Measurements from ENCODE around the gene UBE2D4. TPM values are rescaled to one million over a fixed set of nuclear protein-coding genes. Genes with fewer than 3 reads are reported as not detected.
A peak's percentile ranks its signal among the peaks of the same experiment; 100 is the strongest.

The UBE2D4 gene
- polyA plus RNA-seq, 1 experiment, result 18.6 TPM

DNA sequence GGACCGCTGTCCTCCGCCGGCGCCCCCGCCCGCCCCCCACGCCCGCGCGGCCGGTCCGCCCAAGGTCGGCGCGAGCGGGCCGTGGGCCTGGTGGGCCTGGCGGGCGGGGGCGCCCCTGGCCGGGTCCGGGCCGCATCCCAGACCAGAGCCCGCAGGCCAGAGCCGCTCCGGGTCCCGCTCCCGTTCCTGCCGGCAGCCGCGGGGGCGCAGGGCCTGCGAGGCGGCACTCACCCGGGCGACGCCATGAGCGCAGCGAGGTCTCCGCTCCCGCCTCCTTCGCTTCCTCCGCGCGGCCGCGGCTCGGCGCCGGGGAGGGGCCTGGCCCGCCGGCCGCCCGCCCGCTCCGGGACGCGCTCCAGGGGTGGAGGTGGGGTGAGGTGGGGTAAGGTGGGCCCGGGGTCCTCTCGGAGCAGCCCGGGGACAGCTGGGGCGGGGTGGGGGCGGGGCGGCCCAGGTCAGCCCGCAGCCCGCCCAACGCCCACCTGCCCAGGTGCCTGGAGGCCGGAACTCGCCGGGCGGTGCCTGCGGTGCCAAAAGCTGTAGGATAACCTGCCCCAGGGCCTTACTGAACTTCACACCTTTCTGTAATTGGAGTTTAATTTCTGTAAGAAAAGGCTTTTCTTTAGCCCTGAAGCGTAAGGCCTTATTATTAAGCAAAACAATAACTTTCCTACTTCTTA is 19.8 kb upstream of the UBE2D4 start, which contains the start of gene URGCP:
Gene URGCP, minus strand, starts transcription at position 266 of the 680 bp plus-strand sequence. Its CDS starts 21 bp downstream, at position 245.
- CTCF ChIA-PET, result no interaction called here
- Histone ChIP-seq H3K4me3 (ENCODE audit: low read depth, low read length) (peak within 1 kb of the TSS; percentile 81), H3K27ac (ENCODE audit: low read depth, low read length) (peak within 1 kb of the TSS; percentile 61), H3K9me3 (ENCODE audit: control insufficient read depth, insufficient read depth, low read length) (no peaks in the 10 kb centered on the region), H3K27me3 (ENCODE audit: control insufficient read depth, insufficient read depth, low read length) (no peaks in the 10 kb centered on the region)
- TF ChIP-seq, protein P1, sequence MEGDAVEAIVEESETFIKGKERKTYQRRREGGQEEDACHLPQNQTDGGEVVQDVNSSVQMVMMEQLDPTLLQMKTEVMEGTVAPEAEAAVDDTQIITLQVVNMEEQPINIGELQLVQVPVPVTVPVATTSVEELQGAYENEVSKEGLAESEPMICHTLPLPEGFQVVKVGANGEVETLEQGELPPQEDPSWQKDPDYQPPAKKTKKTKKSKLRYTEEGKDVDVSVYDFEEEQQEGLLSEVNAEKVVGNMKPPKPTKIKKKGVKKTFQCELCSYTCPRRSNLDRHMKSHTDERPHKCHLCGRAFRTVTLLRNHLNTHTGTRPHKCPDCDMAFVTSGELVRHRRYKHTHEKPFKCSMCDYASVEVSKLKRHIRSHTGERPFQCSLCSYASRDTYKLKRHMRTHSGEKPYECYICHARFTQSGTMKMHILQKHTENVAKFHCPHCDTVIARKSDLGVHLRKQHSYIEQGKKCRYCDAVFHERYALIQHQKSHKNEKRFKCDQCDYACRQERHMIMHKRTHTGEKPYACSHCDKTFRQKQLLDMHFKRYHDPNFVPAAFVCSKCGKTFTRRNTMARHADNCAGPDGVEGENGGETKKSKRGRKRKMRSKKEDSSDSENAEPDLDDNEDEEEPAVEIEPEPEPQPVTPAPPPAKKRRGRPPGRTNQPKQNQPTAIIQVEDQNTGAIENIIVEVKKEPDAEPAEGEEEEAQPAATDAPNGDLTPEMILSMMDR (IDR thresholded peaks at IDR 0.05; ENCODE audit: low read depth, low read length), result no peak
- POLR2A ChIA-PET, result interaction anchor here (0.7 kb wide), 1 partner anchor 37 kb away, joined by 3 read pairs; the partner anchor contains the start of gene MRPS24
- DNase-seq (ENCODE audit: low read depth, low spot score), result no peak

DNA sequence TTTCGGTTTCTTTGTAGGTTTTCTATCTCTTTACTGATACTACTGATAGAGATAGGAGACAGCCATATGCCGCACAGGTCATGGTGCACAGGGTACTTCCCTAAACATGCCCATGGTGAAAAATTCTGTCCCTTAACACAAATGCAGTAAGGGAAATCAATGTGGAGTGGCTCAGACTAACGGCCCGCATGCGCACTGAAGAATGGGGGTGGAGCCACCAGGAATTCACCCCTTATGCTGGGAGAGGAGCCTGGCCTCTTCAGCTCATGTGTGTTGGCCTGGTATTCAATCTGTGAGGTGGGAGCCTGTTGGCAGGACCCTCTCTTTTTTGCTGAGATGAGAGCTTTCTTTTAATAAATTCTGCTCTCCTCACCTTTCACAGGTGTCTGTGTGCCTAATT is 11.4 kb upstream of the UBE2D4 start:
- CTCF ChIA-PET, result no interaction called here

DNA sequence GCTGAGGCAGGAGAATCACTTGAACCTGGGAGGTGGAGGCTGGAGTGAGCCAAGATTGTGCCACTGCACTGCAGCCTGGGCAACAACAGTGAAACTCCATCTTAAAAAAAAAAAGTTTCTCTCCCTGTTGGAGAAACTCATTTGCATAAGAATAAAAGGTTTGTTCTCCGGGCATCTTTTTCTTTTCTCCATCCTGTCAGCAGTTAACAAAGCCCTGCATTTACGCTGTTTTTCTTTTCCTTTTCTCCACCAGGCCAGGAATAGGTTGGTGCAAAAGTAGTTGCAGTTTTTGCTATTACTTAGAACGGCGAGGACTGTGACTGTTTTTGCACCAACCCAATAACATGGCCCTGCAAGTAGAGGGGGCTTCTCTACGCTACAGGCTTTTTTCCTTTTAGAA is 10.3 kb upstream of the UBE2D4 start:
- Histone ChIP-seq H3K4me3 (ENCODE audit: low read depth, low read length) (no peak overlapping the region), H3K9me3 (ENCODE audit: control insufficient read depth, insufficient read depth, low read length) (no peaks in the 10 kb centered on the region), H3K27me3 (ENCODE audit: control insufficient read depth, insufficient read depth, low read length) (peaks cover 2% of the 10 kb centered on the region), H3K27ac (ENCODE audit: low read depth, low read length) (no peak overlapping the region)
- TF ChIP-seq, protein P1 (IDR thresholded peaks at IDR 0.05; ENCODE audit: low read depth, low read length), result no peak
- no peak for DNase-seq (ENCODE audit: low read depth, low spot score)
- ChIA-PET CTCF (no interaction called here), POLR2A (no interaction called here)

More for the DNA sequence above, 11.4 kb upstream of the UBE2D4 start:
- TF ChIP-seq, protein P1 (IDR thresholded peaks at IDR 0.05; ENCODE audit: low read depth, low read length), result no peak
- POLR2A ChIA-PET, result no interaction called here
- no peak overlapping the region for H3K4me3 ChIP-seq (ENCODE audit: low read depth, low read length)
- H3K27ac ChIP-seq (ENCODE audit: low read depth, low read length), result no peak overlapping the region
- peaks cover 2% of the 10 kb centered on the region for H3K27me3 ChIP-seq (ENCODE audit: control insufficient read depth, insufficient read depth, low read length)
- no peak for DNase-seq (ENCODE audit: low read depth, low spot score)
- H3K9me3 ChIP-seq (ENCODE audit: control insufficient read depth, insufficient read depth, low read length), result no peaks in the 10 kb centered on the region

DNA sequence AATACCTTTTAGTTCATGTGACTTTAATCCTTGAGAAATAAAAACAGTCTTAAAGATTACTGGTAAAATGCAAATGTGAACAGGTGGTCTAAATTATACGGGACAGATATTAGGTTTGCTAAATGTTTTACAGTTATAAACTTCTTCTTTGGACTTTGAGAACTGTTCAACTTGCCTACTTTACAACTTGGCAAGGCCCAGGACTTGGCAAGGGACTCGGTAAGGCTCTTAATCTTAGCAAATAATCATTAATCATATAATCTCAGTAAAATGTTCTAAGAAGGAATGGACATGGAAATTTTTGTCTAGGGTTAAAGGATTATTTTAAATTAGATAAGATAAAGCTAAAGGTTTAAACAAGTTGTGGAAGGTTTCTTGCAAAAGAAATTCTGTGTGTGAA is 4.8 kb upstream of the UBE2D4 start:
- no peak for DNase-seq (ENCODE audit: low read depth, low spot score)
- TF ChIP-seq, protein P1 (IDR thresholded peaks at IDR 0.05; ENCODE audit: low read depth, low read length), result no peak
- Histone ChIP-seq H3K27me3 (ENCODE audit: control insufficient read depth, insufficient read depth, low read length) (no peaks in the 10 kb centered on the region), H3K9me3 (ENCODE audit: control insufficient read depth, insufficient read depth, low read length) (no peaks in the 10 kb centered on the region), H3K4me3 (ENCODE audit: low read depth, low read length) (no peak overlapping the region), H3K27ac (ENCODE audit: low read depth, low read length) (no peak overlapping the region)
- CTCF ChIA-PET, result interaction anchor here (1.0 kb wide), 1 partner anchor 82 kb away, joined by 3 read pairs; no protein-coding TSS in a partner anchor
- POLR2A ChIA-PET, result no interaction called here

DNA sequence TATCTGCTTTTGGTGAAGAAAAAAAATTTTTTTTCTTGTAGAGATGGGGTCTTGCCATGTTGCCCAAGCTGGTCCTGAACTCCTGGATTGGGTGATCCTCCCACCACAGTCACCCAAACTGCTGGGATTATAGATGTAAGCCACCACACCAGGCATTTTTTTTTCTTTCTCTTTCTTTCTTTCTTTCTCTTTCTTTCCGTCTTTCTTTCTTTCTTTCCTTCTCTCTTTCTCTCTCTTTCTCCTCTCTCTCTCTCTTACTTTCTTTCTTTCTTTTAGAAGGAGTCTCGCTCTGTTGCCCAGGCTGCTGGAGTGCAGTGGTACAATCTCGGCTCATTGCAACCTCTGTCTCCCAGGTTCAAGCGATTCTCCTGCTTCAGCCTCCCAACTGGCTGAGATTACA is 3.5 kb upstream of the UBE2D4 start:
- Histone ChIP-seq H3K27ac (ENCODE audit: low read depth, low read length) (no peak overlapping the region), H3K4me3 (ENCODE audit: low read depth, low read length) (no peak overlapping the region), H3K27me3 (ENCODE audit: control insufficient read depth, insufficient read depth, low read length) (no peaks in the 10 kb centered on the region), H3K9me3 (ENCODE audit: control insufficient read depth, insufficient read depth, low read length) (no peaks in the 10 kb centered on the region)
- no peak for DNase-seq (ENCODE audit: low read depth, low spot score)
- TF ChIP-seq, protein P1 (IDR thresholded peaks at IDR 0.05; ENCODE audit: low read depth, low read length), result no peak
- CTCF ChIA-PET, result no interaction called here
- POLR2A ChIA-PET, result no interaction called here
